HFFc6 (cell line): ENCODE data around the gene KIF1B. TPM values are rescaled to one million over a fixed set of nuclear protein-coding genes. Genes with fewer than 3 reads are reported as not detected.

Source experiments
- DNase-seq: peaks from one replicate; pipeline ENCODE4 v3.0.0-alpha.2; 2018
- H3K27ac Mint-ChIP-seq: 2 replicates; pipeline ENCODE4 v1.8.0; 2020; ENCODE audit warnings: mild to moderate bottlenecking, mixed read lengths
- H3K27me3 Mint-ChIP-seq: 2 replicates; pipeline ENCODE4 v1.8.0; 2021; ENCODE audit warnings: mild to moderate bottlenecking, moderate library complexity, mixed read lengths; ENCODE audit not compliant: insufficient read depth
- H3K36me3 Mint-ChIP-seq: 2 replicates; pipeline ENCODE4 v1.8.0; 2021; ENCODE audit warnings: low read depth, mixed read lengths
- H3K4me1 Mint-ChIP-seq: 2 replicates; pipeline ENCODE4 v1.8.0; 2020; ENCODE audit warnings: low read depth, mixed read lengths
- H3K4me3 Mint-ChIP-seq: 2 replicates; pipeline ENCODE4 v1.8.0; 2020; ENCODE audit warnings: mild to moderate bottlenecking, moderate library complexity, mixed read lengths
- H3K9me3 Mint-ChIP-seq: 2 replicates; pipeline ENCODE4 v1.8.0; 2020; ENCODE audit warnings: mild to moderate bottlenecking, mixed read lengths
- total RNA-seq, 6 experiments: library from RNA; stranded (reverse); fragmentation: NEBNext Ultra II Directional; extraction: Animal tissue kit (Norgen Biotek cat#: 25700); gene quantifications; 2 replicates in 1 of 6; 3 replicates in 5 of 6; pipeline ENCODE4 v1.2.3, GENCODE V29; 2021
- TF ChIP-seq, protein P1 (sequence below): fragments of 200-600 bp; sonication (generic); IDR thresholded peaks from 2 replicates; pipeline ENCODE4 v1.5.0; 2021; ENCODE audit warnings: antibody characterized with exemption, mild to moderate bottlenecking

The KIF1B gene
- total RNA-seq, 6 experiments from 2014 or later, result 35.2 to 41.6 (median 39.3) TPM

DNA sequence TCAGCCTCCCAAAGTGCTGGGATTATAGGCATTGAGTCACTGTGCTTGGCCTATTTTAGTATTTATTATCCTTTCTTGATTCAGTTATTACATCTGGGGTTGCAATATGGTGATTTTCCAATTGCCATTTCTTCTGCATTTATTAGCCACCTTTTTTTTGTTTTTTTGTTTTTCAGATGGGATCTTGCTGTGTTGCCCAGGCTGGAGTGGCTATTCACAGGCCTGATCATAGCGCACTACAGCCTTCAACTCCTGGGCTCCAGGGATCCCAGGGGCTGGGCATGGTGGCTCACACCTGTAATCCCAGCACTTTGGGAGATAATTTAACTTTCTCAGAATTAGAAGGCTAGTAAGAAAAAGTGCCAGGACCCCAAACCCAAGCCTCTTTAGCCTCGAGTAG is 106.4 kb downstream of the KIF1B start:
- Mint-ChIP-seq H3K27ac (no peak overlapping the region), H3K9me3 (no peaks in the 10 kb centered on the region), H3K4me3 (no peak overlapping the region), H3K4me1 (no peaks in the 10 kb centered on the region), H3K36me3 (peaks cover under 1% of the 10 kb centered on the region; the same call in 1 of the 2 replicates), H3K27me3 (no peaks in the 10 kb centered on the region)
- DNase-seq, result no peak
- TF ChIP-seq, protein P1, sequence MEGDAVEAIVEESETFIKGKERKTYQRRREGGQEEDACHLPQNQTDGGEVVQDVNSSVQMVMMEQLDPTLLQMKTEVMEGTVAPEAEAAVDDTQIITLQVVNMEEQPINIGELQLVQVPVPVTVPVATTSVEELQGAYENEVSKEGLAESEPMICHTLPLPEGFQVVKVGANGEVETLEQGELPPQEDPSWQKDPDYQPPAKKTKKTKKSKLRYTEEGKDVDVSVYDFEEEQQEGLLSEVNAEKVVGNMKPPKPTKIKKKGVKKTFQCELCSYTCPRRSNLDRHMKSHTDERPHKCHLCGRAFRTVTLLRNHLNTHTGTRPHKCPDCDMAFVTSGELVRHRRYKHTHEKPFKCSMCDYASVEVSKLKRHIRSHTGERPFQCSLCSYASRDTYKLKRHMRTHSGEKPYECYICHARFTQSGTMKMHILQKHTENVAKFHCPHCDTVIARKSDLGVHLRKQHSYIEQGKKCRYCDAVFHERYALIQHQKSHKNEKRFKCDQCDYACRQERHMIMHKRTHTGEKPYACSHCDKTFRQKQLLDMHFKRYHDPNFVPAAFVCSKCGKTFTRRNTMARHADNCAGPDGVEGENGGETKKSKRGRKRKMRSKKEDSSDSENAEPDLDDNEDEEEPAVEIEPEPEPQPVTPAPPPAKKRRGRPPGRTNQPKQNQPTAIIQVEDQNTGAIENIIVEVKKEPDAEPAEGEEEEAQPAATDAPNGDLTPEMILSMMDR, result no peak

DNA sequence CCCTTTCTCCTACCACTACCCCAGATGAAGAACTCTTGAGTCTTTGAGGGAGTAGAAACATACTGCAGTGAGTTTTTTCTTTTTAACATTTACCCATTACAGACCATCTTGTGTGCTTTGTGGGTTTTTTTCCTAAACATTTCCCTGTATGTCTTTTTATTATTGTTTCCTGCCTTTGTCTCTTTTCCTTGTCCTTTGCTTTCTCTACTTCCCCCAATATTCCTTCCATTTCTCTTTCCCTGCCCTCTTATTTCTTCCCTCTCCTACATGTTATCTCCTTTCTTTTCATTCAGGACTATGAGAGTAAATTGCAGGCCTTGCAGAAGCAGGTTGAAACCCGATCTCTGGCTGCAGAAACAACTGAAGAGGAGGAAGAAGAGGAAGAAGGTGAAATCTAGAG is 109.4 kb downstream of the KIF1B start:
- H3K27me3 Mint-ChIP-seq, result peaks cover 3% of the 10 kb centered on the region
- H3K4me1 Mint-ChIP-seq, result no peaks in the 10 kb centered on the region
- H3K27ac Mint-ChIP-seq, result no peak overlapping the region
- H3K4me3 Mint-ChIP-seq, result no peak overlapping the region
- H3K36me3 Mint-ChIP-seq, result no peaks in the 10 kb centered on the region; the same call in 1 of the 2 replicates
- TF ChIP-seq, protein P1, result no peak
- no peak for DNase-seq
- H3K9me3 Mint-ChIP-seq, result no peaks in the 10 kb centered on the region

DNA sequence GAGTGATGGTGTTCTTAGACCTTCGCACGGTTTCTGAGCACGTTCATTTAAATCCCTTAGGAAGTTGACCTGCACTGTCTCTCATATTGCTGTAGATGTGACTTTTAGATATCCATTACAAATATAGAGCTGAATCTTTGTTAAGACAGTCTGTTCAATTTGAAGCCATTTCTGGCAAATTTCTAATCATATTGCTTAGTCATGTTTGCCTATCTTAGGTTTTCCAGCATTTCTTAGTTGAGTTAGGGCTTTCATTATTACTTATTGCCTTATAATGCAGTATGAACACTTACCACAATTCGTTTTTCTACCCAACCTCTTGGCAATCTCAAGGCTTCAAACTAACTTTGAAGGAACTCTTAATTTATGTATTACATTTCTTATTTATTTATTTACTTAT is 110.0 kb downstream of the KIF1B start:
- TF ChIP-seq, protein P1, result no peak

DNA sequence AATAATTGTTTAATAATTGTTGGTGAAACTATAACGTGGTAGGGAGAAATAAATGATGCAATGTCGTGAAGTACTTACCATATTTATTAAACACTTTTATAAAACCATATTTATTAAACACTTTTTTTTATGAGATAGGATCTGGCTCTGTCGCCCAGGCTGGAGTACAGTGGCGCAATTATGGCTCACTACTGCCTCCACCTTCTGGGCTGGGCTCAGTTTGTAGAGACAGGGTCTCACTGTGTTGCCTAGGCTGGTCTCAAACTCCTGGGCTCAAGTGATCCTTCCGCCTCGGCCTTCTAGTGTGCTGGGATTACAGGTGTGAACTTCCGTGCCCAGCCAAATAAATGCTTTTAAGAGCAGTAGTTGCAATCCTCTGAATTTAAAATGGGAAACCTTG is 112.5 kb downstream of the KIF1B start:
- TF ChIP-seq, protein P1, result no peak
- Mint-ChIP-seq H3K4me1 (no peaks in the 10 kb centered on the region), H3K9me3 (no peaks in the 10 kb centered on the region), H3K4me3 (no peak overlapping the region), H3K36me3 (peaks cover 12% of the 10 kb centered on the region), H3K27ac (no peak overlapping the region), H3K27me3 (peaks cover 3% of the 10 kb centered on the region)
- DNase-seq, result no peak

More for the DNA sequence above, 110.0 kb downstream of the KIF1B start:
- Mint-ChIP-seq H3K4me1 (no peaks in the 10 kb centered on the region), H3K4me3 (no peak overlapping the region), H3K36me3 (no peaks in the 10 kb centered on the region; the same call in 1 of the 2 replicates), H3K27me3 (peaks cover 3% of the 10 kb centered on the region), H3K27ac (no peak overlapping the region), H3K9me3 (no peaks in the 10 kb centered on the region)
- no peak for DNase-seq

DNA sequence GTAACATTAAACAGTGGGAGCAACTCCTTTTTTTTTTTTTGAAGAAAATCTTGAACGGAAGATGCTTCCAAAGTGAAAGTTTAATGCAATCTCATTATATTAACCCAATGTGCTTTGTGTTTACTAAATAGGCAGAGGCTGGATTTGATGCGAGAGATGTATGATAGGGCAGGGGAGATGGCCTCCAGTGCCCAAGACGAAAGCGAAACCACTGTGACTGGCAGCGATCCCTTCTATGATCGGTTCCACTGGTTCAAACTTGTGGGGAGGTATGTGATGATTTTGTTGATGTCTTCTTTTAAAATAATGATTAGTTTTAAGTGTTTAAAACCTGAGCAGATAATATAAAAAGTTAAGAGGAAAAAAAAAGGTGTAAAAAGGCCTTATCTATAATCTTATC is 114.3 kb downstream of the KIF1B start:
- H3K27ac Mint-ChIP-seq, result no peak overlapping the region
- no peak for DNase-seq
- TF ChIP-seq, protein P1, result no peak
- no peaks in the 10 kb centered on the region for H3K4me1 Mint-ChIP-seq
- H3K27me3 Mint-ChIP-seq, result peaks cover 5% of the 10 kb centered on the region
- H3K36me3 Mint-ChIP-seq, result peaks cover 17% of the 10 kb centered on the region
- H3K9me3 Mint-ChIP-seq, result no peaks in the 10 kb centered on the region
- H3K4me3 Mint-ChIP-seq, result no peak overlapping the region

DNA sequence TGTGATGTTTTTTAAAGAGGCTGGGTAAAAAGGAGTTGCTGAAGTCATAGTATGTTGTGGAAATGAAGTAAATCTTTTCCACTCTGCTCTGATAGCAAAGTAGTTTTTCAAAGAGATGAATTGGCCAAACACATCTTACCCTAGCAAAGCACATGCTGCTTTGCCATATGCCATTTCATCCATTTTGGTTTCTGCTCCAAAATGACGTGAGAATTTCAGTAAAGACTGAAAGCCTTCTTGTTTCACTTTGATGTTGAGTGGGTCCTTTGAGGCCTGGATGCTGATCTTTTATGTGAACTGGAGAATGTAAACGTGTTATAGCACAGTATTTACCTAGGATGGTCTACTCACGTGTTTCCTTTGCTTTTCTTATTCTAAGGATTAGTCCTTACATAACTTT is 115.2 kb downstream of the KIF1B start:
- Mint-ChIP-seq H3K27me3 (peaks cover 5% of the 10 kb centered on the region), H3K4me3 (no peak overlapping the region), H3K9me3 (no peaks in the 10 kb centered on the region), H3K36me3 (peaks cover 17% of the 10 kb centered on the region), H3K27ac (no peak overlapping the region), H3K4me1 (no peaks in the 10 kb centered on the region)
- TF ChIP-seq, protein P1, result no peak
- DNase-seq, result no peak
